Endothelial cell of umbilical vein (primary cell): Measurements from ENCODE around the gene TRIM45. TPM values are rescaled to one million over a fixed set of nuclear protein-coding genes. Genes with fewer than 3 reads are reported as not detected.

Experiments used
- BruUV-seq: library from RNA; stranded (reverse); fragments of 400-500 nt; replicated peaks from 2 replicates; lab custom pipeline; 2021; lab: Mats Ljungman, UMichigan
- CTCF ChIA-PET: fragments of 300-600, 350-600 bp; sonication (Branson Sonifier 250); formaldehyde crosslinking; loops from one replicate; lab custom pipeline; 2021; ENCODE audit warnings: antibody characterized with exemption, inconsistent platforms; lab: Charles Lee
- POLR2A ChIA-PET: fragments of 300-600, 350-600 bp; sonication (Branson Sonifier 250); formaldehyde crosslinking; loops from one replicate; lab custom pipeline; 2021; ENCODE audit warnings: antibody characterized with exemption, inconsistent platforms; lab: Charles Lee
- DNase-seq: peaks from one replicate; pipeline ENCODE4 v3.0.0-alpha.2; 2011; ENCODE audit warnings: low read depth, low spot score
- FAIRE-seq: peaks from 2 replicates; lab custom pipeline; 2011; peaks lifted over from hg19 to GRCh38; lab: Jason Lieb, UNC
- H2AFZ ChIP-seq: 2 replicates; pipeline ENCODE4 v1.6.0; 2012; ENCODE audit warnings: low read depth, low read length, control low read depth, inconsistent platforms
- H3K27ac ChIP-seq: 2 replicates; pipeline ENCODE4 v1.5.1; 2011; ENCODE audit warnings: low read depth, mild to moderate bottlenecking, control low read depth, low read length, moderate library complexity; ENCODE audit not compliant: insufficient read depth
- H3K27me3 ChIP-seq, 2 experiments: 2 replicates each; pipeline versions ENCODE4 v1.6.0 to v1.6.1; 2011; ENCODE audit warnings: low read length in 2 of 2, mixed read lengths in 1 of 2; ENCODE audit not compliant: control insufficient read depth in 2 of 2, insufficient read depth in 2 of 2
- H3K36me3 ChIP-seq, 2 experiments: 2 replicates in 1 of 2; 3 replicates in 1 of 2; pipeline ENCODE4 v1.5.1; 2011; ENCODE audit warnings: low read length in 2 of 2, mild to moderate bottlenecking in 1 of 2, moderate library complexity in 1 of 2; ENCODE audit not compliant: control insufficient read depth in 2 of 2, insufficient read depth in 2 of 2; ENCODE audit errors: extremely low read depth in 1 of 2
- H3K4me1 ChIP-seq: 3 replicates; pipeline ENCODE4 v1.5.1; 2011; ENCODE audit warnings: mild to moderate bottlenecking, low read length; ENCODE audit not compliant: control insufficient read depth, insufficient read depth; ENCODE audit errors: extremely low read depth
- H3K4me2 ChIP-seq: 2 replicates; pipeline ENCODE4 v1.6.1; 2011; ENCODE audit warnings: low read length, control low read depth, mixed read lengths; ENCODE audit not compliant: insufficient read depth
- H3K4me3 ChIP-seq, 3 experiments: fragments of 200-600 bp in 1 of 3; sonication (generic), shearing (Covaris generic) in 1 of 3; replicated peaks in 1 of 3; 2 replicates each; pipeline ENCODE4 v1.5.1; 2011 to 2016; ENCODE audit warnings: control low read depth in 3 of 3, low read length in 3 of 3, mild to moderate bottlenecking in 2 of 3, inconsistent platforms in 1 of 3, low read depth in 1 of 3, moderate library complexity in 1 of 3; ENCODE audit not compliant: insufficient read depth in 1 of 3
- H3K79me2 ChIP-seq: 2 replicates; pipeline ENCODE4 v1.6.0; 2012; ENCODE audit warnings: low read length, inconsistent platforms; ENCODE audit not compliant: control insufficient read depth, insufficient read depth
- H3K9ac ChIP-seq: replicated peaks from 2 replicates; pipeline ENCODE3; 2011; ENCODE audit warnings: low read length, control low read depth; ENCODE audit not compliant: insufficient read depth; ENCODE audit errors: extremely low read depth
- H3K9me1 ChIP-seq: replicated peaks from 3 replicates; pipeline ENCODE4 v1.6.0; 2011; ENCODE audit warnings: mild to moderate bottlenecking, low read length; ENCODE audit not compliant: control insufficient read depth, insufficient read depth; ENCODE audit errors: extremely low read depth
- H3K9me3 ChIP-seq: replicated peaks from 2 replicates; pipeline ENCODE4 v1.5.1; 2012; ENCODE audit warnings: low read length, inconsistent platforms; ENCODE audit not compliant: control insufficient read depth, insufficient read depth
- H4K20me1 ChIP-seq: replicated peaks from 2 replicates; pipeline ENCODE3; 2011; ENCODE audit warnings: mild to moderate bottlenecking, low read length; ENCODE audit not compliant: control insufficient read depth, insufficient read depth; ENCODE audit errors: extremely low read depth
- CTCF ChIP-seq, 2 donors: IDR thresholded peaks; 1 replicate in 1 of 2; 2 replicates in 1 of 2; pipeline ENCODE4 v1.5.1; 2011; ENCODE audit warnings: low read length in 2 of 2, mild to moderate bottlenecking in 2 of 2, moderate library complexity in 2 of 2, control low read depth in 1 of 2, inconsistent platforms in 1 of 2, low read depth in 1 of 2; ENCODE audit not compliant: insufficient read depth in 1 of 2; ENCODE audit errors: extremely low read depth in 1 of 2
- EZH2 ChIP-seq: IDR thresholded peaks from 2 replicates; pipeline ENCODE4 v1.6.1; 2012; ENCODE audit warnings: borderline replicate concordance, low read depth, mild to moderate bottlenecking, moderate library complexity, low read length, inconsistent platforms; ENCODE audit not compliant: severe bottlenecking
- FOS ChIP-seq: IDR thresholded peaks from 2 replicates; pipeline ENCODE4 v1.6.1; 2011; ENCODE audit warnings: mild to moderate bottlenecking, low read length, moderate library complexity, borderline replicate concordance; ENCODE audit not compliant: insufficient read depth
- JUN ChIP-seq: IDR thresholded peaks from 2 replicates; pipeline ENCODE4 v1.6.1; 2011; ENCODE audit warnings: borderline replicate concordance, low read depth; ENCODE audit not compliant: insufficient read length, insufficient read depth
- MAX ChIP-seq: IDR thresholded peaks from 2 replicates; pipeline ENCODE4 v1.6.1; 2011; ENCODE audit not compliant: insufficient read depth, insufficient read length
- MYC ChIP-seq: IDR thresholded peaks from one replicate; pipeline ENCODE4 v1.6.1; 2011; ENCODE audit warnings: mild to moderate bottlenecking, low read depth, low read length
- POLR2A ChIP-seq: IDR thresholded peaks from 2 replicates; pipeline ENCODE4 v1.6.1; 2012; ENCODE audit warnings: low read depth, mild to moderate bottlenecking, control low read depth, low read length
- POLR2AphosphoS5 ChIP-seq: IDR thresholded peaks from 2 replicates; pipeline ENCODE4 v1.6.1; 2012; ENCODE audit warnings: low read depth, mild to moderate bottlenecking, control low read depth, low read length, moderate library complexity; ENCODE audit not compliant: insufficient read depth
- dilution Hi-C: fragments of 300-500 bp; cut with MboI; formaldehyde crosslinking; loops from one replicate; pipeline ENCODE4 v1.15.0; 2019; ENCODE audit warnings: low sequenced_read_pairs; ENCODE audit not compliant: extremely low pct_ligation_motif_present
- intact Hi-C: fragments of 100-400 bp; cut with micrococcal nuclease; formaldehyde crosslinking; loops from one replicate; pipeline ENCODE4 v1.10.0; 2022
- polyA plus RNA-seq, 4 experiments: library from polyadenylated mRNA; depleted of rRNA in 3 of 4; stranded (reverse) in 3 of 4; unstranded in 1 of 4; fragments of >200 nt; gene quantifications; 2 replicates each; pipeline versions ENCODE4 v1.2.1 to v1.2.3, GENCODE V29; 2011 to 2012; ENCODE audit warnings: missing spikeins in 1 of 4
- total RNA-seq: library from RNA; stranded (reverse); gene quantifications from 2 replicates; pipeline ENCODE4 v1.2.3, GENCODE V29; 2021

The TRIM45 gene
- total and polyA plus RNA-seq, 2 donors (not counting 3 experiments of a cell fraction or from before 2014, with no cell fraction given), result 2.9 to 3.1 TPM

GRCh38 chr1:117150316-117150715 lies 28.8 kb upstream of the TRIM45 start:
- Histone ChIP-seq H3K9me3 (no peaks in the 10 kb centered on the region), H2AFZ (no peak overlapping the region)

More at GRCh38 chr1:117150316-117150715, 28.8 kb upstream of the TRIM45 start:
- Histone ChIP-seq H3K4me3 (no peak overlapping the region), H3K27me3 (no peaks in the 10 kb centered on the region), H3K4me2 (no peak overlapping the region), H3K27ac (no peak overlapping the region), H3K4me1 (no peaks in the 10 kb centered on the region), H3K36me3 (no peaks in the 10 kb centered on the region), H3K79me2 (no peaks in the 10 kb centered on the region), H4K20me1 (no peaks in the 10 kb centered on the region), H3K9ac (no peak overlapping the region), H3K9me1 (no peaks in the 10 kb centered on the region)
- DNase-seq (peak; percentile 4), FAIRE-seq (no peak)
- no TSS peak for BruUV-seq
- intact Hi-C loops, result no loop called here
- TF ChIP-seq FOS (no peak), EZH2 (no peak), POLR2AphosphoS5 (no peak), MYC (no peak), JUN (no peak), CTCF (IDR thresholded peaks at IDR 0.05; ENCODE audit: extremely low read depth in 1 of 2, insufficient read depth in 1 of 2, low read depth in 1 of 2, low read length in 2 of 2) (no peak), MAX (no peak), POLR2A (no peak)
- dilution Hi-C loops, result no loop called here
- ChIA-PET POLR2A (no interaction called here), CTCF (no interaction called here)
